Measurements from ENCODE around the gene CYB561. TPM values are rescaled to one million over a fixed set of nuclear protein-coding genes. Genes with fewer than 3 reads are reported as not detected.

Gene CYB561
- total RNA-seq, 1 experiment from 2014 or later, result 29.1 TPM

DNA sequence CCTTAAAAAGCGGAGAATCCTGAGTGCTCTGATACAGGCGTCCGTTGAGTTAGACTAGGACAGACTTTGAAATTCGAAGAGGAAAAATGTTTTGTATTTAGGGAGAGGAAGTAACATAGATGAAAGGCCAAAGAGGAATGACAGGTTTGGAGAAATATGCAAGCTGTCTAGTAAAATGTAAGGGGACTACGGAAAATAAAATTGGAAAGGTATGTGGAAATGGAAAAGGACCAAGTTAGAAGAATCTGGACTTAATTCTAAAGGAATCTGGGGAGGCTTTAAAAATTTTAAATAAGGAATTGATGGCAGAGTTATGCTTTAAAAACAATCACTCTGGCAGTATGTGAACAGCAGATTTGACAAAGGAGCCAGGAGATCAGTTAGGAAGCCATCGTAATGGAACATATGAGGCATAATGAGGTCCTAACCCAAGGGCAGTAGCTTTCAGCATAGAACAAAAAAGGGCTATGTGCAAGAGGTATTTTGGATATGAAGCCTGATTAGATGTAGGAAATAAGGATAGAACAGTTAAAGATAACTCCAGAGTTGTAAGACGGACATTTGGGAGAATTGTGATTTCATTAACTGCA lies 38.3 kb downstream of the CYB561 start:
- H3K36me3 ChIP-seq (ENCODE audit: insufficient read depth, low read length, poor library complexity, severe bottlenecking), result no peaks in the 10 kb centered on the region
- no peak overlapping the region for H3K27ac ChIP-seq (ENCODE audit: low read depth, low read length, poor library complexity, severe bottlenecking)
- no TSS peak for BruUV-seq (replicated peaks)
- peaks cover 9% of the 10 kb centered on the region for H3K4me1 ChIP-seq (ENCODE audit: insufficient read depth, low read length, poor library complexity, severe bottlenecking)
- no peak for DNase-seq (ENCODE audit: low spot score)
- intact Hi-C loops (cut with micrococcal nuclease; ENCODE audit: unreplicated experiment), result loop anchor here (2.0 to 10.0 kb wide), 5 partner anchors 183 to 856 kb away; no protein-coding TSS in a partner anchor
- TF ChIP-seq, protein P1, sequence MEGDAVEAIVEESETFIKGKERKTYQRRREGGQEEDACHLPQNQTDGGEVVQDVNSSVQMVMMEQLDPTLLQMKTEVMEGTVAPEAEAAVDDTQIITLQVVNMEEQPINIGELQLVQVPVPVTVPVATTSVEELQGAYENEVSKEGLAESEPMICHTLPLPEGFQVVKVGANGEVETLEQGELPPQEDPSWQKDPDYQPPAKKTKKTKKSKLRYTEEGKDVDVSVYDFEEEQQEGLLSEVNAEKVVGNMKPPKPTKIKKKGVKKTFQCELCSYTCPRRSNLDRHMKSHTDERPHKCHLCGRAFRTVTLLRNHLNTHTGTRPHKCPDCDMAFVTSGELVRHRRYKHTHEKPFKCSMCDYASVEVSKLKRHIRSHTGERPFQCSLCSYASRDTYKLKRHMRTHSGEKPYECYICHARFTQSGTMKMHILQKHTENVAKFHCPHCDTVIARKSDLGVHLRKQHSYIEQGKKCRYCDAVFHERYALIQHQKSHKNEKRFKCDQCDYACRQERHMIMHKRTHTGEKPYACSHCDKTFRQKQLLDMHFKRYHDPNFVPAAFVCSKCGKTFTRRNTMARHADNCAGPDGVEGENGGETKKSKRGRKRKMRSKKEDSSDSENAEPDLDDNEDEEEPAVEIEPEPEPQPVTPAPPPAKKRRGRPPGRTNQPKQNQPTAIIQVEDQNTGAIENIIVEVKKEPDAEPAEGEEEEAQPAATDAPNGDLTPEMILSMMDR (conservative IDR thresholded peaks at IDR 0.05; ENCODE audit: low read depth, low read length), result no peak
- no peak for TF ChIP-seq EZH2 (IDR thresholded peaks at IDR 0.05; ENCODE audit: borderline replicate concordance, low read depth, low read length, poor library complexity, severe bottlenecking)
- no peak overlapping the region for H3K4me3 ChIP-seq (ENCODE audit: low read depth, low read length, poor library complexity, severe bottlenecking)
- H3K27me3 ChIP-seq (replicated peaks; ENCODE audit: insufficient read depth, low read depth, low read length, poor library complexity), result no peaks in the 10 kb centered on the region
- ChIA-PET CTCF (no interaction called here), POLR2A (ENCODE audit: low non-redundant PET) (no interaction called here)
- no peaks in the 10 kb centered on the region for H3K9me3 ChIP-seq (ENCODE audit: low read depth, low read length, poor library complexity, severe bottlenecking)

DNA sequence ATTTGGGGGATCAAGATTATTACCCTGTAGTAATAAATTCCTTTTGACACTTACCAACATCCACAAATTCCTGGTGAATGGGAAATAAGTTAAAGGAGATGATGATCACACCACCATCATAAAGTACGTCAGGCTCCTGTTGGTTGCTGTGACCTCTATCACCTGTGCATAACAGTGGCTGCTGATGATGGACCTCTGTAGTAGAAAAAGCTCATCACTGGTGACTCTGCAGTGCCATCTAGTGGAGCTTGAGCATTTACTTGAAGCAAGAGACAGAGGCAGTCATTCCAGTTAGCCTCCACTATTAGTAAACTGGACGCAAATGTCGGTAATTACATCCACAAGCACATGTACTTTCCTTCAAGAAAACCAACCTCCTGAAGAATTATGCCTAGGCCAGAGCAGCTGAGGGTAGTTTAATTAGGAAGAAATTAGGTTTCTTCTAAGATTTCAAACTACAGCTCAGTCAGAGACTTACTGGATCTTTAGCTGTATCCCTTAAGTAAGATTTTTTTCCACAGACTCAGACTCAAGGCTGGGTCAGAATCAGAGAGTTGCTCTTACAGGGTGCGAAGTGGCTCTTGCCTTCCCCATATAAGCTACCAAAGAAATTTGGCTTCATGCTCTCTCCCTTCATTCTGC lies 39.3 kb downstream of the CYB561 start:
- Histone ChIP-seq H3K27ac (ENCODE audit: low read depth, low read length, poor library complexity, severe bottlenecking) (no peak overlapping the region), H3K27me3 (replicated peaks; ENCODE audit: insufficient read depth, low read depth, low read length, poor library complexity) (no peaks in the 10 kb centered on the region), H3K4me1 (ENCODE audit: insufficient read depth, low read length, poor library complexity, severe bottlenecking) (peaks cover 9% of the 10 kb centered on the region), H3K9me3 (ENCODE audit: low read depth, low read length, poor library complexity, severe bottlenecking) (no peaks in the 10 kb centered on the region), H3K36me3 (ENCODE audit: insufficient read depth, low read length, poor library complexity, severe bottlenecking) (no peaks in the 10 kb centered on the region), H3K4me3 (ENCODE audit: low read depth, low read length, poor library complexity, severe bottlenecking) (no peak overlapping the region)
- peak; percentile 89 for DNase-seq (ENCODE audit: low spot score)
- POLR2A ChIA-PET (ENCODE audit: low non-redundant PET), result no interaction called here
- no TSS peak for BruUV-seq (replicated peaks)
- TF ChIP-seq EZH2 (IDR thresholded peaks at IDR 0.05; ENCODE audit: borderline replicate concordance, low read depth, low read length, poor library complexity, severe bottlenecking), result no peak
- TF ChIP-seq, protein P1 (conservative IDR thresholded peaks at IDR 0.05; ENCODE audit: low read depth, low read length), result peak; percentile 86
- CTCF ChIA-PET, result interaction anchor here (0.6 to 2.8 kb wide), 17 partner anchors 10 to 1678 kb away, joined by 3 to 30 read pairs (median 4); no protein-coding TSS in a partner anchor
- intact Hi-C loops (cut with micrococcal nuclease; ENCODE audit: unreplicated experiment), result loop anchor here (2.0 to 10.0 kb wide), 5 partner anchors 182 to 855 kb away; no protein-coding TSS in a partner anchor

DNA sequence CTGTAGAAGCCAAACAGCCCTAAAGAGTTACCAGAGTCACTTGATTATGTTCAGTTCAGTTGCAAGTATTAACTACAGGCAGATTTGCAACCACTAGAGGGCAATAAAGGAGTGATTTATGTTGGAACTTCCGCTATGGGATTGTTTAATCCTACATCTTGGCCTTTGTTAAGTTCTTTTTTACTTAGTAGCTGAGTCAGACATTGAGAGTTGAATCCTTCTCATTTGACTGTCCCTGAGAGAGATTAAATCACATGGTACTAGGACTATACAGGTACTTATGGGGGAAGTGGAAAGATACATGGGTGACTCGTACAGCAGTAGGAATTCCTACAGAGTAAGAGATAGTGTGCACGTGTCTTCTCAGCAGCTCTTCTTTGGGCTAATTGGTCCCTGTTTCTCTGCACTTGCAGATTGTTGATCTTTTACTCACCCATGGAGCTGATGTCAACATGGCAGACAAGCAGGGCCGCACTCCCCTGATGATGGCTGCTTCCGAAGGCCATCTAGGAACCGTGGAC lies 40.3 kb downstream of the CYB561 start:
- no peaks in the 10 kb centered on the region for H3K36me3 ChIP-seq (ENCODE audit: insufficient read depth, low read length, poor library complexity, severe bottlenecking)
- peak; percentile 87 for DNase-seq (ENCODE audit: low spot score)
- TF ChIP-seq, protein P1 (conservative IDR thresholded peaks at IDR 0.05; ENCODE audit: low read depth, low read length), result peak; percentile 87
- no peak for TF ChIP-seq EZH2 (IDR thresholded peaks at IDR 0.05; ENCODE audit: borderline replicate concordance, low read depth, low read length, poor library complexity, severe bottlenecking)
- H3K4me1 ChIP-seq (ENCODE audit: insufficient read depth, low read length, poor library complexity, severe bottlenecking), result peaks cover 9% of the 10 kb centered on the region
- no peak overlapping the region for H3K27ac ChIP-seq (ENCODE audit: low read depth, low read length, poor library complexity, severe bottlenecking)
- POLR2A ChIA-PET (ENCODE audit: low non-redundant PET), result no interaction called here
- H3K4me3 ChIP-seq (ENCODE audit: low read depth, low read length, poor library complexity, severe bottlenecking), result no peak overlapping the region
- intact Hi-C loops (cut with micrococcal nuclease; ENCODE audit: unreplicated experiment), result loop anchor here (2.0 to 10.0 kb wide), 6 partner anchors 181 to 854 kb away; no protein-coding TSS in a partner anchor
- no peaks in the 10 kb centered on the region for H3K27me3 ChIP-seq (replicated peaks; ENCODE audit: insufficient read depth, low read depth, low read length, poor library complexity)
- no TSS peak for BruUV-seq (replicated peaks)
- CTCF ChIA-PET, result interaction anchor here (0.5 to 2.8 kb wide), 17 partner anchors 9 to 772 kb away, joined by 3 to 30 read pairs (median 4); no protein-coding TSS in a partner anchor
- H3K9me3 ChIP-seq (ENCODE audit: low read depth, low read length, poor library complexity, severe bottlenecking), result no peaks in the 10 kb centered on the region

All from A673 (cell line).